ENCODE measurements around the gene EPG5. TPM values are rescaled to one million over a fixed set of nuclear protein-coding genes. Genes with fewer than 3 reads are reported as not detected.

Gene EPG5
- total RNA-seq, 1 experiment from 2014 or later: 16.1 TPM

GRCh38 chr18:45844938-45845337 is 122.2 kb downstream of the EPG5 start:
- H4K5ac ChIP-seq (ENCODE audit: insufficient read length, low read depth, low read length): no peak overlapping the region
- no peaks in the 10 kb centered on the region for H3K23me2 ChIP-seq (ENCODE audit: insufficient read length, low read depth, low read length, poor library complexity, severe bottlenecking)
- no peaks in the 10 kb centered on the region for H3K4me1 ChIP-seq (ENCODE audit: insufficient read depth, low read length)
- H3K79me2 ChIP-seq (ENCODE audit: insufficient read depth, low read length): no peaks in the 10 kb centered on the region
- H3T11ph ChIP-seq (ENCODE audit: low read length): no peak overlapping the region
- no CpG with 5 or more reads among the region's 7 CpGs for WGBS (ENCODE audit: extremely low coverage, insufficient read length, low lambda C conversion rate)
- no peak for TF ChIP-seq CTCF (conservative IDR thresholded peaks at IDR 0.05)
- H3K9ac ChIP-seq (ENCODE audit: extremely low read depth, insufficient read length, low read length): no peak overlapping the region
- no peak overlapping the region for H3K27ac ChIP-seq (ENCODE audit: insufficient read length, low read depth, low read length)
- Mint-ChIP-seq H3K4me1 (peaks cover 8 to 12% of the 10 kb centered on the region in 2 experiments; a peak in 3 of 4 replicates), H3K27me3 (ENCODE audit: low read depth) (peaks cover 3% of the 10 kb centered on the region; the same call in 1 of the 2 replicates), H3K36me3 (ENCODE audit: insufficient read depth in 1 of 3, low read depth in 3 of 3) (peaks cover 0 to 8% (median 4%) of the 10 kb centered on the region in 3 experiments; a peak in 3 of 7 replicates), H3K4me3 (no peak overlapping the region), H3K27ac (no peak overlapping the region; a peak in 1 of 7 replicates), H3K9me3 (no peaks in the 10 kb centered on the region)
- no peak overlapping the region for H2AK5ac ChIP-seq (ENCODE audit: insufficient read length, low read length)
- H2BK12ac ChIP-seq (ENCODE audit: insufficient read length, low read depth, low read length): no peak overlapping the region
- no peak overlapping the region for H3K56ac ChIP-seq (ENCODE audit: insufficient read length, low read depth, low read length)
- no peak overlapping the region for H3K23ac ChIP-seq (ENCODE audit: insufficient read length, low read depth, low read length)
- no peaks in the 10 kb centered on the region for H3K9me3 ChIP-seq (ENCODE audit: control insufficient read depth, low read depth, low read length)
- no peak for DNase-seq
- H3K4me2 ChIP-seq (ENCODE audit: insufficient read depth, insufficient read length, low read length): no peak overlapping the region
- H2BK120ac ChIP-seq (ENCODE audit: low read depth, low read length, poor library complexity, severe bottlenecking): no peak overlapping the region
- H3K79me1 ChIP-seq (ENCODE audit: insufficient read depth, low read depth, low read length, poor library complexity, severe bottlenecking): no peaks in the 10 kb centered on the region
- H4K20me1 ChIP-seq (ENCODE audit: control insufficient read depth, insufficient read depth, insufficient read length): no peaks in the 10 kb centered on the region
- no peak overlapping the region for H3K18ac ChIP-seq (ENCODE audit: insufficient read length, low read depth, low read length)
- H2AFZ ChIP-seq (ENCODE audit: low read length): no peak overlapping the region
- no peak overlapping the region for H4K91ac ChIP-seq (ENCODE audit: insufficient read length, low read depth, low read length)
- H3K27me3 ChIP-seq (ENCODE audit: insufficient read depth, low read length): no peaks in the 10 kb centered on the region
- H2BK15ac ChIP-seq (ENCODE audit: low read depth, low read length): no peak overlapping the region
- no peak overlapping the region; the same call in 1 of the 2 replicates for H3K14ac ChIP-seq (ENCODE audit: insufficient read depth, low read length)
- H2BK5ac ChIP-seq (ENCODE audit: insufficient read length, low read length): no peak overlapping the region
- no peak overlapping the region for H2BK20ac ChIP-seq (ENCODE audit: low read depth, low read length, poor library complexity, severe bottlenecking)
- H3K4ac ChIP-seq (ENCODE audit: low read depth, low read length): no peak overlapping the region
- no peak overlapping the region for H4K8ac ChIP-seq (replicated peaks; ENCODE audit: insufficient read length, low read depth, low read length)
